Measurements from ENCODE around the gene CFAP299.
A peak's percentile ranks its signal among the peaks of the same experiment; 100 is the strongest.
"Not testable (repeated sequence)": the region's sequence is repeated elsewhere in the genome, so short reads cannot be mapped to it uniquely, and the experiment has no call there.

Gene CFAP299

DNA sequence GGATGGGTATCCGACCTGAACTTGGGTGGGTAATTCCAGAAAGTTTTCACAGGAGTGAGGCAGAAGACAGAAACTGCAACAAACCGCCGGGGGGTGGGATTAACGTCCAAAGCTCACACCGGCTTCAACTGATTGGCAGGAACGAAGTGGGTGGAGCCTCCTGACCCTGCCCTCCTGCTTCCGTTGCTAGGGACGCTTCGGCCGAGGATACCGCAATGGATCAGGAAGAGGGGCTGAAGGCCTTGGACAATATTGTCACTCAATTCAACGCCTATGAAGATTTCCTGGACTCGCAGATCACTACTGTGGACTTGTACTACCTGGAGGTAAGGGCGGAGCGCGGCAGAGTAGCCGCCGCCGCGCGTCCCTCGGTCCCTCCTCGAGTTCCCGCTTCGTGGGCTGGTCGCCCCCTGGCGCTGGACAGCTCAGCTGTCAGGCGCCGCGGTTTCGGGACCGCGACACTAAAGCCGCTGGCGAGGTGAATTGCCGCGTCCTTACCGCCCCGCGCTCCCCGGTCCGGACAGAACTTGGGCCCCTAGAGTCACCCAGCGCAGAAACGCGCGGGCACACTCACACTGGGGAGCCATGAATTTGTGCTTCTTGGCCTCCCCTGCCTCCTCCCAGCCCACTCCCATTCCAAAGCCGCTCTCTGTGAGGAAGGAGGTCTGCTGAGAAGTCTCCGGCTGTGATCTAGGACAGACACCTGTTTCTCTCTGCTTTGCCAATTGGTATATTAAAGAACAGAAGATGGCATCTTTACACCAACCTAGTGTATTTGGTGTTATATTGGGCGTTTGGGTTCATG, at the start of gene CFAP299:
TSS of gene CFAP299 (plus strand) at position 177 of the 805 bp plus-strand sequence.
- DNase-seq = peak; percentile 54

DNA sequence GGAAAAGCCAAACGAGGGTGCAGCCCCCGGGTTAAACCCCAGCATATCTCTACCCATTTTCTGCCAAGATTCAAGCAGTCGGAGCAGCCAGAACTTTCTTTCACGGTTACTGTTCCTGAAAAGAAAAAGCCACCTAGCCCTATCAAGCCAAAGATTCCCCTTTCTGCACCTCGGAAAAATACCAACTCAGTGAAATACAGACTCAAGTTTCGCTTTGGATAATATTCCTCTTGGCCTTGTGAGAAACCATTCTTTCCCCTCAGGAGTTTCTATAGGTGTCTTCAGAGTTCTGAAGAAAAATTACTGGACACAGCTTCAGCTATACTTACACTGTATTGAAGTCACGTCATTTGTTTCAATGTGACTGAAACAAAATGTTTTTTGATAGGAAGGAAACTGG, 49.1 kb upstream of the CFAP299 start:
- no peak for DNase-seq

DNA sequence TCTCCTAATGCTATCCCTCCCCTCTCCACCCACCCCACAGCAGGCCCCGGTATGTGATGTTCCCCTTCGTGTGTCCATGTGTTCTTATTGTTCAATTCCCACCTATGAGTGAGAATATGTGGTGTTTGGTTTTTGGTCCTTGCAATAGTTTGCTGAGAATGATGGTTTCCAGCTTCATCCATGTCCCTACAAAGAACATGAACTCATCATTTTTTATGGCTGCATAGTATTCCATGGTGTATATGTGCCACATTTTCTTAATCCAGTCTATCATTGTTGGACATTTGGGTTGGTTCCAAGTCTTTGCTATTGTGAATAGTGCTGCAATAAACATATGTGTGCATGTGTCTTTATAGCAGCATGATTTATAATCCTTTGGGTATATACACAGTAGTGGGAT, 44.9 kb upstream of the CFAP299 start:
- DNase-seq = not testable (repeated sequence)

DNA sequence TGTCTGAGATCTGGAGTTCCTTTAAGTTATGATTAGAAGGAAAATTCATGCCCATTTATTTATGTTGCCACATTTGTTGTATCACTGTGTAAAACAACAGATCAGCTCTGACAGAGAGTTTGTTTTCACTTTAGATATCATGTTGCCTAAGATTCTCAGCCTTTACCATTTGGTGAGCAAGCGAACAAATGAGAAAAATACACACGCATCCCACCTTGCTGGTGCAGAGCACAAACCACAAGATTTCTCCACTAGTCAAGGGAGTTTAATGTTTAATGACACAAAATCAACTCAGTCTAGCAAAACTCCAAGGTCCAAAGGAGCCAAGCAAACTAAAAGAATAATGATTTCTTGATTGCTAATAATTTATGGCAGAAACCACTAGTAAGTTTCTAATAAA, 41.3 kb upstream of the CFAP299 start:
- DNase-seq = no peak

DNA sequence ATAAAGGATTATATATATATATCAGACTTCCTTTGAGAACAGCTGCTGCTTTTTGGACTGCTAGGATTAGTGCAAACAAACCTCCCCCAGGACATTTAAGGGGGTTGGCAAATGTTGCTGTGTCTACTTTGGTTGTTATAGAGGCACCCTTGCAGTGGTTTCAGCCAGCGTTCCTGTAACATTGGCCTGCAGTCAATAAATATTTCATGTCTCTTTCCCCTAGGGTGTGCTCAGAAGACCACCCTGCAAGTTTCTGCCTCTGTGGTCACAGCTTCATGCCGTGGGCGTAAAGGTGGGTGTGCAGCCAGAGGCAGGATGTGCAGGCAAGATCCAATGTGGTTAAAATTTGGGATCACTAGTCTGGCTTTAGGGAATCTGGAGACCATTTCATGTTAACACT, 40.2 kb upstream of the CFAP299 start:
- DNase-seq = no peak

DNA sequence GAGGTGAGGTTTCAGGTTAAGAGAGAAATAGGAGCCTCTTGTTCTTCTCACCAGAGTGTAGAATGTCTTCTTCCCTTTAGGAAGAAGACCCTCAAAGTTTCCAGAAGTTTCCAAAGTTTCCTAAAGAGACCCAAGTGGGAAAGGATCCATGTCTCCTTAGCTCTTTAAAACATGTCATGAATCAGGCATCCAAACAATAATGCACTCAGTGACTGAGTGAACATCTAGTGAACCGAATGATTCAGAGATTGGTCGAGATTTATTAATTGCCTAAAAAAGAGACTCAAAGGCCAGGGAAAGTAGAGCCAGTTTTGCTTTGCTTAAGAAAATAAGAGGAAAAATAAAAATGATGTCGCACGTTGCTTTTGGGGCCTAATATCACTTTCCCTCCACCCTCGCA, 39.7 kb upstream of the CFAP299 start:
- DNase-seq = no peak

DNA sequence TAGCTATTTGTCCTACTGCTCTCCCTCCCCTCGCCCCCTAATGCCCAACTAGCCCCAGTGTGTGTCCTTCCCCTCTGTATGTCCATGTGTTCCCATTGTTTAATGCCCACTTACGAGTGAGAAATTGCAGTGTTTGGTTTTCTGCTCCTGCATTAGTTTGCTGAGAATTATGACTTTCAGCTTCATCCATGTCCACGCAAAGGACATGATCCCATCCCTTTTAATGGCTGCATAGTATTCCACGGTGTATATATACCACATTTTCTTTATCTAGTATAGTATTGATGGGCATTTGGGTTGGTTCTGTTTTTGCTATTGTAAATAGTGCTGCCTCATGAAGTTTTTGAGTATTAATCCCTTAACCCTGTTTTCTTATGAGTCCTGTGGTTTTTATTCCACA, 33.6 kb upstream of the CFAP299 start:
- DNase-seq = no peak

DNA sequence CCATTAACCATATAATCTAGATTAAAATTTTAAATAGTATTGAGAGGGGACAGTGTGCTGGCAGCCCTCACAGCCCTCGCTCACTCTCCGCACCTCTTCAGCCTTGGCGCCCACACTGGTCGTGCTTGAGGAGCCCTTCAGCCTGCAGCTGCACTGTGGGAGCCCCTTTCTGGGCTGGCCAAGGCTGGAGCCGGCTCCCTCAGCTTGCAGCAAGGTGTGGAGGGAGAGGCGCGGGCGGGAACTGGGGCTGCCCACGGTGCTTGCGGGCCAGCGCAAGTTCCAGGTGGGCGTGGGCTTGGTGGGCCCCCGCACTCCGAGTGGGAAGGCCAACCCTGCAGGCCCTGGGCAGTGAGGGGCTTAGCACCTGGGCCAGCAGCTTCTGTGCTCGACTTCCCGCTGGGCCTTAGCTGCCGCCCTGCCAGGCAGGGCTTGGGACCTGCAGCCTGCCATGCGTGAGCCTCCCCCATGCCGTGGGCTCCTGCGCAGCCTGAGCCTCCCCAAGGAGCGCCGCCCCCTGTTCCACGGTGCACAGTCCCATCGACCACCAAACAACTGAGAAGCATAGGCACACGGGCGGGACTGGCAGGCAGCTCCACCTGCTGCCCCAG, 32.8 kb upstream of the CFAP299 start:
- no peak for DNase-seq

DNA sequence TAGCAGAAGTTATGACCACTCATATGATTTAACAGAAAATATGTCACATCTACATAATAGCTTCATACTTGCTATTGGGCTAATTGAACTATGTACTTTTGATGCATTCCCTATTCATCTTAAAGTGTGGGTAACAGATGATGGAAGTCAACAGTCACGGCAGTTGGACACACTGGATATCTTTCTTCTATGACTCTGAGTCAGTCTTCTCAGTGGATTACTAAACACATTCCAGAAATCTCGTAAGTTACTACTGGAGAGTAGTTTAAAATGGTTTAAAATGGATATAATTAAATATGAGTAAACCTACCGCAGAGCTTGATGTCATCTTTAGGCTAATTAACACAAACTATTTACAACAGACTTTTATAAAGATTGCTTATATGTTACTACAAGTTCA, 30.1 kb upstream of the CFAP299 start:
- DNase-seq = no peak

DNA sequence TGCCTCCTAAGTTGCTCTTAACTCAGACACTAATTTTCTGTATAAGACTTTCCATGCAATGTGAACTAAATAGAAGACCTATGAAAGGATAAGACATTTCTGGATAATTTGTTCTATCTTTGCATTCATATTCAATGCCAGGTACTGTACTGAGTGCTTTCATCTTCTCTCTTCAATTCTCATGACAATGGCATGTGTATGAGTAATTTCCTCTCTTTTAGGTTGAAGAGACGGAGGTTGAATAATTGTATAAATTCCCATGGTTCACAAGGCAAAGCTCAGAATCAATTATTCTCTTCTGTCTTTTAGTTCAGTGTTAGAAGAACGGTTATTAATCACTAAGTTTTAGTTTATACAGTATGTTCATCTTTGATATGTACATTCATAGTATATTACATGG, 29.3 kb upstream of the CFAP299 start:
- DNase-seq = no peak

DNA sequence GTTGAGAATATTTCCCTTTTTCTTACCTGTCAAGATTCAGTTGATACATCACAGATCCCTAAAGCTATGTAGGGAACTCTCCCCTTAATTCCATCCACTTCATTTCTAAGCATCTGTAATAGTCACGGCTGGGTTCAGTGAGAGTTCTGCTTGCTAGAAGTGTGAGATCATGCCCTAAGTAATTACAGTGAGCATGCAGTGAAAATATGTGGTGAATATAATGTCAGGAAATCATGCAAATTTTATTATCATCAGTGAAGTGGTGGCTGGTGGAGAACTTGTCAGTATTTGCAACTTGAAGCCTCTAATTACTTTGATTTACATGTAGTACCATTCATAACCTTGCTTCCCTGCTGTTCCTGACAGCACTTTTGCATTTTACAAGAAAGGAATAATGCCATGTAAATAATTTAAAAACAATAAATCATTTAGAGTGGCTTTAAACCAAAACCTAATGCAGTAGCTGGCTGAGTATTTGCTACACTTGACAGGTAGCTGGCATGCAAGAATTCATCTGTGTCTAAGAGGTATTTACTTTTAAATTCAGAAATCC, 28.3 kb upstream of the CFAP299 start:
- DNase-seq = no peak

DNA sequence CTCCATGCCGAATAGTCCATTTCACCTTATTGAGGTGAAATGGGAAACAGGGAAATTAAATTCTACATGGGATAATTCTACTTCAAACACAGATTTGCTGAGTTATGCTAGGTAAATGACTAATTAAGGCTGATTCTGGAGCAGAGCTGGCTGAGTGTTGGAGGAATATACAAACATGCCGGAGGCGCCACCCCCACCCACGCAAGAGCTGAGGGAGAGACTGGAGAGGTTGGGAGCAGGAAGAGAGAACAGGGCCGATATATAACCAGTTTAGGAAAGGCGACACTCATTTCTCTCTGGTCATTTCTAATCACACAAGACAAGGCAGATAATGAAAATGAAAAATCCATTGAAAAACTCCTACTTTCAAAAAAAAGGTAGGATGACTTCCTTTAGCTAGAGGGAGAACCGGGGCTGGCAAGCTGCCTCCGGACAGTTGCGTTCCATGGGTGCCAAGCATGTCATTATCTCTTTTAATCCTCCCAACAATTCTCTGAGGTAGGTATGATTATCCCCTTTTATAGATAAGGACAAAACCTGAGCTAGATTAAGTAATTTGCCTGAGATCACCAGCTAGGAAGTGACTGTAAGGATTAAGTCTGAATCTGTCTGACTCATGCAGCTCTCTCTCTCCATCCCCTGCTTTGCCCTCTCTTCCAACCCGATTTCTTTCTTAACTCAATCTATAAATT, 27.6 kb upstream of the CFAP299 start:
- DNase-seq = no peak

DNA sequence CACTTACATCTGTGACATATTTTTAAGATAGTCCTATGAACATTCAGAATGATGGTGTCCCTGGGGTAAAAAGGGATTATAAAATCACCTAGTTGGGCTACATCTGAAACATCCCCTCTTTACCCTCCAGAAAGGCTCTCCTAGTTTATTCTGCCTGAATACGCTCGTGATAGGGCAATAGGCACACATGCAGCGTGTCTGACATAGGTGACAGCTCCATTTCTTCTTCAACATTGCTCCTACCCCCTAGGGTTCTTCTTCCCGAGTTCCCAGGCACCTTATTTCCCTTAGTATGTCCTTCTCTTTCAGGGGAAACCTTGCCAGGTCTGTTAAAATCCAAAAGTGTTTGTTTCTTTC, 27.1 kb upstream of the CFAP299 start:
- DNase-seq = no peak

DNA sequence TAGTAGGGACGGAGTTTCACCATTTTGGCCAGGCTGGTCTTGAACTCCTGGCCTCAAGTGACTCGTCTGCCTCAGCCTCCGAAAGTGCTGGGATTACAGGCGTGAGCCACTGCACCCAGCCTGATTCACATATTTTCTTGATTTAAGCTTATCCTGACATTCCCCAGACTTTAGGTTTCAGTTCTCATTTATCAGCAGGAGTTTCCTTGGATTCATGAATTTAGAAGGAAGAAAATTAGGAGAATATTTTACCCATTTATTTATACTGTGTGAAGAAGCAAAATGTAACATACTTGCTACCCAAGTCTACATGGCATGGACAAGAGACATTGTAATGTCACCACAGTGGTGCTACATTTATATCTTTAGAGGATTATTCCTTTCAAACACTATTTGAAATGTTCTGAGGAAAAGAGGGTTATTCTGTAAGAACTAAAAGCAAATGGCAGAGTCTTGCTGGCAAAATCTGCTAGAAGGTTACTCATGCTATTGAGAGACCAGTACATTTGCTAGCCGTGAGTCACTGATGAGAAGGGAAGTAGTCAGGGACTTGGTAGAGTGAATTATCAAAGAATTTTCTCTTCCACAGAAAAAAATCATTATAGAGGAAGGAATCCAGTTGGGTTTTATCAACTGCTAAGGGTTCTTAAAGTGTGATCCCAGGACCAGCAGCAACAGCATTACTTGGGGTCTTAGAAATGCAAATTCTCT, 26.1 kb upstream of the CFAP299 start:
- DNase-seq = no peak

DNA sequence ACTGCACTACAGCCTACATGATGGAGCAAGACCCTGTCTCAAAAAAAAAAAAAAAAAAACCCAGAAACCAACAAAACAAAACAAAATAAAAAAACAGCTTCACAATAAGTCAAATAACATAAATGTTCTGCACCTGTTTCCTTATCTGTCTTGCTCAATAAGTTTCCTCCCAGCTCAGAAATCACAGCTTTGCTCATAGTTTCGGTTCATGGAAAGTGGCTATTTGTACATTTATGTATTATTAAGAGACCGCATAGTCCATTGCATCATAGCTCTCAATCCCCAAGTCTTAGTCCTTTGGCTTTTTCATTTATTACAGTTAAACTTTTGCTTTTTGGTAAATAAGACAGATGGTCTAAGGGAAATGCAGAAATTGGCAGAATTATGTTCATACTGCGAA, 24.4 kb upstream of the CFAP299 start:
- no peak for DNase-seq

DNA sequence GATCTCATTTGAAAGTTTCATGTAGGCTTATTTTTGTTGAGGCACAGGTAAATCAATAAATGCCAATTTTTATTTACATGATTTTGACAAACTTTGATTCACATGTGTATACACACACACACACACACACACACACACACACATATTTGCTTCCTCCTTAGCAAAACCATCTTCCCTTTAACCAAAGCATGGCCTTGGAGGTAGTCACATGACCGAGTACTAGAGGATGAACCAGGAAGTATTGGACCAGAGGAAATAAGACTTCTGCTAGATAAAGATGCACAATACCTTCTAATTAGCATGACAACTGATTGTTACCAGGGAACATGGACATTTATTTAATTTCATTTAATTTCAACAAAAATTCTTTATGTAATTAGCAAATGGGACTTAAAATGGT, 23.4 kb upstream of the CFAP299 start:
- no peak for DNase-seq

DNA sequence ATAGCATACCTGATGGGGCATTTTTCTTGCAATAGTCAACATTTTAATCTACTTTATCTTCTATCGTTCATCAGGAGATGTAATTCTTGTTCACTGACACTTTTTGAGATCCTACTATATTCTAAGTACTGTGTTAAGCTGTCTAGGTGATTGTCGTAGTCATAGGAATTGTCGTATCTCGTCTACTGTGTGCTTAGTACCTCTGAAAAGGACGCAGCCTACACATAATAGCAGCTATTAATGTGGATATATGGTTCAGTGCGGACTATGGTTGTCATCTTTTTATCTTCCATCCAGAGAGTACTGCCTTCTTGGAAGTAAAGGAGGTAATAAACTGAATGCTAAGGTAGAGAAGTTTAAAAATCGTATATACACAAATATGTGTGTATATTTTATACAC, 21.9 kb upstream of the CFAP299 start:
- no peak for DNase-seq

DNA sequence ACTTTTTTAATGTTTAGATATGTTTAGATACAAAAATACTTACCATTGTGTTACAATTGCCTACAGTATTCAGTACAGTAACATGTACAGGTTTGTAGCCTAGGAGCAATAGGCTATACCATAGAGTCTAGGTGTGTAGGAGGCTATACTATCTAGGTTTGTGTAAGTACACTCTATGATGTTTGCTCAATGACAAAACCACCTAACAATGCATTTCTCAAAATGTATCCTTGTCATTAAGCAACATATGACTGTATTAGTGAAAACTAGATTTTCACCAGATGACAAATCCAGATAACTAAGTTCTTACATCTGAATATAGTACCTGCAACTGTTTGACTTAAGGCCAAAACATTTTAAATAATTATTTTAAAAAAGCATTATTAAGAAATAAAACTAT, 19.7 kb upstream of the CFAP299 start:
- not testable (repeated sequence) for DNase-seq

DNA sequence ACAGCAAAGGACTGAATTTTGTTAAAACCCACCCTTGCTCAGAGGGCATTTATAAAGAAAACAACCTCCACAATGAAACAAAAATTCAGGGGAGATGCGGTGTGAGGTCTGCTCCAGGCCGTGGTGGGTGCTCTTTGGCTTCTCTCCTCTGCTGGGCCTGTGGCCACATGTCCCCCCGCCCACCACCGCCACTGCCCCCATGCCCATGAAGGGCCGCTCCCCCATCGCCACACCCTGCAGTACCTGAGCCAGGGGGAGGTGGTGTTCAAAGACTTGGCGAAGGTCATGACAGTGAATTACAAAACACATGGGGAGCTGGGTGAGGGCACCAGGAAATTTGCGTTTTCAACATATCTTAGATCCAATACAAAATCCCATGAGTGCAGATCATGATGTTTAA, 14.2 kb upstream of the CFAP299 start:
- no peak for DNase-seq

DNA sequence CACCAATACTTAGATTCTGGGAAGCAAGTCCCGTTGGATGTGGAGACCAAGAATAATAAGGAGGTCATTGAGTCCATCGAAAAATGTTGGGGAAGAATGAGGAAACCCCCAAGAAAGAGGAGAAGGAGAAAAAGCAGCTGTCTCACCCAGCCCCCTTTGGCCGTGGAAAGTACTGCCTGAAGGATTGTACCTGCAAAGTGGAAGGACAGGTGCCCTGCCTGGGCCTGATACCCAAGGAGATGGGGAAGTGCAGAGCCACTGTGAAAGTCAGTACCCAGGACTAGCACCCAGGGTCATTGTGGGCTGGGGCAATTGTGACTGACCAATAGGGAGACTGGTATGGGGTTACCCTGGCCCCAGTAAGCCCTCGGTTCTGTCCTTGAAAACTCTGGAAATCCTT, 13.8 kb upstream of the CFAP299 start:
- DNase-seq = no peak

DNA sequence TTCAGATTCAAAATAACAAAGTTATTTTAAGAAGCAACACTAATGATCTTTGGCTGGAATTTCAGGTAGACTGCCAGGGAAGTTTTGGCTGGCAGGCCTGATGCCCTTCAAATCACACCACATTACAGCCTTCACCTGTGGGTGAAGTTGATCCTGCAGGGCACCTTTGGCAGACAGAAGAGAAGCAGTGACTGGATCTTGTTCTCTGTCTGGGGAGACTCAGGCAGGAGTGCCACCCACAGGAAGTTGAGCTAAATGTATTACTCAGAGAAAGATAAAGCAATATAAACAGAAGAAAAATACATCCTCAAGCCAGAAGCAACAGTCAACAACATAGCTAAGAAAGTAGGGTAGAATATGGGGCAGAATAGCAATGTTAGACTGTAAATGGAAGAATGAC, 12.8 kb upstream of the CFAP299 start:
- DNase-seq = no peak

DNA sequence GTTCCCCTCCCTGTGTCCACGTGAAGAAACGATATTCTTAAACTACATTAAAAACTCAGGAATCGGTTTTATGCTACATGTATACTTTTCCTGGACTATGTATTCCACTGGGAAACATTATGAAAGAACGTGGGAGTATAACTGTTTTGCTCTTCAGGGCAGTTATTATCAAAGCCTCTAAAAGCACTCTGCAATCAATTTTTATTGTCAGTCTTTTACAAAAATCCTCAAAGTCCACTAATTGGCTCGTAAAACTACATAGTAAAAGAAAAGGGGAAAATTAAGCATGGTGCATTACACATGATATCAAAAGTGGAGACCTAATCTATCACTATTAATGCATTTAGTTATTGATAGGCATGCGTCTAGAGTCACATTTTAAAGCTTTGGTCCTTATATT, 11.4 kb upstream of the CFAP299 start:
- DNase-seq = no peak

DNA sequence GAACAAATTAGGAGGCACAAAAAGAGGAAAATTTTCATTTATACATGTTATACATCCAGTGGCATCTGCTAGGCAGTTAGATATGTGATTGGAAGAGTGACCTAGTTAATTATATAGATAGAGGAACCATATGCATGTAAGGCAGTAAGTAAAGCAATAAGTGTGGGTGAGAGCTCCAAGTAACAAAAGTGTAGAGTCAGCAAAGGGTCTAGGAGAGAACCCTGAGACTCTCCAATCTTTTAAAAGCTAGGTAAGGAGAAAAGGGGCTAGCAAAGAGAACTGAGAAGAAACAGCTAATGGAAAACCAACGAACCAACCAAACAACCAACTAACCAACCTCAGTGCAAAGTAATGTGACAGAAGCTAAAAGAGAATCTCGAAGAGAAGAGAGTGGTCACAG, 3.8 kb upstream of the CFAP299 start:
- DNase-seq = no peak

Data from stimulated activated CD4-positive, alpha-beta T cell treated with anti-CD3 and anti-CD28 coated beads, Interleukin-4, amount 100 ng/mL, for 24 hours (primary cell).